HEK293T (cell line): Measurements from ENCODE around the gene ATP6V0C.
"Not testable (repeated sequence)": the region's sequence is repeated elsewhere in the genome, so short reads cannot be mapped to it uniquely, and the experiment has no call there.

ENCODE experiments used
- ARNT ChIP-seq: fragments of 450-650 bp; IDR thresholded peaks from 2 replicates; pipeline ENCODE4 v1.6.1; 2017; ENCODE audit warnings: mild to moderate bottlenecking
- BHLHE40 ChIP-seq: fragments of 450-650 bp; IDR thresholded peaks from 2 replicates; pipeline ENCODE4 v1.6.1; 2016; ENCODE audit warnings: mild to moderate bottlenecking, moderate library complexity, borderline replicate concordance
- CTBP1 ChIP-seq: fragments of 450-650 bp; IDR thresholded peaks from 2 replicates; pipeline ENCODE4 v1.6.1; 2016; ENCODE audit warnings: borderline replicate concordance
- ELF4 ChIP-seq: fragments of 450-650 bp; IDR thresholded peaks from 2 replicates; pipeline ENCODE4 v1.6.1; 2017; ENCODE audit warnings: antibody characterized with exemption
- FOXA1 ChIP-seq: fragments of 450-650 bp; IDR thresholded peaks from 2 replicates; pipeline ENCODE4 v1.6.1; 2016; ENCODE audit warnings: mild to moderate bottlenecking
- FOXK2 ChIP-seq: fragments of 450-650 bp; IDR thresholded peaks from 2 replicates; pipeline ENCODE4 v1.6.1; 2016; ENCODE audit warnings: mild to moderate bottlenecking
- FOXM1 ChIP-seq: fragments of 450-650 bp; IDR thresholded peaks from 2 replicates; pipeline ENCODE4 v1.6.1; 2017; ENCODE audit warnings: mild to moderate bottlenecking, borderline replicate concordance
- NFRKB ChIP-seq: fragments of 450-650 bp; IDR thresholded peaks from 2 replicates; pipeline ENCODE4 v1.6.1; 2016; ENCODE audit warnings: mild to moderate bottlenecking, moderate library complexity
- SP1 ChIP-seq: fragments of 450-650 bp; IDR thresholded peaks from 2 replicates; pipeline ENCODE4 v1.6.1; 2017
- ZNF384 ChIP-seq: fragments of 450-650 bp; IDR thresholded peaks from 2 replicates; pipeline ENCODE4 v1.6.1; 2016
- TF ChIP-seq, protein P1 (sequence below): fragments of 450-650 bp; IDR thresholded peaks from 2 replicates; pipeline ENCODE4 v1.6.1; 2016

DNA sequence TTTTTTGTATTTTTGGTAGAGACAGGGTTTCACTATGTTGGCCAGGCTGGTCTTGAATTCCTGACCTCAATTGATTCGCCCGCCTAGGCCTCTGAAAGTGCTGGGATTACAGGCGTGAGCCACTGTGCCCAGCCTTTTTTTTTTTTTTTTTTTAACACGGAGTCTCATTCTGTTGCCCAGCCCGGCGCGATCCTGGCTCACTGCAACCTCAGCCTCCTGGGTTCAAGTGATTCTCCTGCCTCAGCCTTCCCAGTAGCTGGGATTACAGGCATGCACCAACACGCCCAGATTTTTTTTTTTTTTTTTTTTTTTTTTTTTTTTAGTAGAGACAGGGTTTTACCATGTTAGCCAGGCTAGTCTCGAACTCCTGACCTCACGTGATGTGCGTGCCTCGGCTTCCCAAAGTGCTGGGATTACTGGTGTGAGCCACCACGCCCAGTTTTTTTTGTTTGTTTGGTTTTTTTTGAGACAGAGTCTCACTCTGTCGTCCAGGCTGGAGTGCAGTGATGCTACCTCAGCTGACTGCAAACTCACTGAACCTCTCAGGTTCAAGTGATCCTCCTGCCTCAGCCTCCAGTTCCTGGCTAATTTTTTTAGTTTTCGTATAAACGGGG is 19.5 kb downstream of the ATP6V0C start:
- TF ChIP-seq, protein P1, sequence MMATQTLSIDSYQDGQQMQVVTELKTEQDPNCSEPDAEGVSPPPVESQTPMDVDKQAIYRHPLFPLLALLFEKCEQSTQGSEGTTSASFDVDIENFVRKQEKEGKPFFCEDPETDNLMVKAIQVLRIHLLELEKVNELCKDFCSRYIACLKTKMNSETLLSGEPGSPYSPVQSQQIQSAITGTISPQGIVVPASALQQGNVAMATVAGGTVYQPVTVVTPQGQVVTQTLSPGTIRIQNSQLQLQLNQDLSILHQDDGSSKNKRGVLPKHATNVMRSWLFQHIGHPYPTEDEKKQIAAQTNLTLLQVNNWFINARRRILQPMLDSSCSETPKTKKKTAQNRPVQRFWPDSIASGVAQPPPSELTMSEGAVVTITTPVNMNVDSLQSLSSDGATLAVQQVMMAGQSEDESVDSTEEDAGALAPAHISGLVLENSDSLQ: not testable (repeated sequence)
- not testable (repeated sequence) for TF ChIP-seq FOXM1, FOXA1, FOXK2, SP1, NFRKB, ELF4, BHLHE40, CTBP1, ARNT
- TF ChIP-seq ZNF384: peak; percentile 90
